ENCODE measurements around the gene POU2F1. TPM values are rescaled to one million over a fixed set of nuclear protein-coding genes. Genes with fewer than 3 reads are reported as not detected.
"Not testable (repeated sequence)": the region's sequence is repeated elsewhere in the genome, so short reads cannot be mapped to it uniquely, and the experiment has no call there.

The POU2F1 gene
- total RNA-seq, 1 donor from 2014 or later = 15.3 TPM

DNA sequence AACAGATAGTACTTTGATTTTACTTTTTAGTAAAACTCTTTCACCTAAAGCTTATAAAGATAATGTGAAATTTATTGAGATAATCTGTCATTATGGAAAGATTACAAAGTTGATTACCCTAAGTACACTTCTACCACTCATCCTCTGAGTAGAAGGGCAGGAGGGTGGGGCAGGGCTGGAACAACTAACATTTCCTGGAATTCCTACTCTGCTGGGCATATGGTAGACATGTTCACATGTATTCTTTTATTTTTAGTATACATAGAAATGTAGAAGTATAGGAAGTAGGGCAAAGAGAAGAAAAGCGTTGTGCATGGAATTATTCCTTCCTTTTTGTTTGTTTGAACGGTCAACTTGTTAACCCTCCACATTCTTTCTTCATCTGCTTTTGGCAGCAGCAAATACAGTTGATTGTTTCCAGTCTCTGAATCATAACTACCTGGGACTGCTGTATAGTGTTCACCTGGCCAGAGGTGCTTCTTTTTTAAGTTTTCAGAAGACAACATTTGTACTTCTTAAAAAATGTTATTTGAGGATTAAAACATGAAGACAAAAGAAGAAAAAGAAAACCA is 85.1 kb downstream of the POU2F1 start:
- no peaks in the 10 kb centered on the region for H3K9me3 Mint-ChIP-seq (ENCODE audit: unreplicated experiment)
- DNase-seq (ENCODE audit: extremely low spot score, unreplicated experiment) = no peak
- no peak overlapping the region for H3K4me3 Mint-ChIP-seq (ENCODE audit: unreplicated experiment)
- peak overlapping the region; percentile 47 for H3K27ac Mint-ChIP-seq (ENCODE audit: unreplicated experiment)
- H3K27me3 Mint-ChIP-seq (ENCODE audit: unreplicated experiment) = no peaks in the 10 kb centered on the region
- H3K36me3 Mint-ChIP-seq (ENCODE audit: unreplicated experiment) = no peaks in the 10 kb centered on the region
- TF ChIP-seq, protein P1, sequence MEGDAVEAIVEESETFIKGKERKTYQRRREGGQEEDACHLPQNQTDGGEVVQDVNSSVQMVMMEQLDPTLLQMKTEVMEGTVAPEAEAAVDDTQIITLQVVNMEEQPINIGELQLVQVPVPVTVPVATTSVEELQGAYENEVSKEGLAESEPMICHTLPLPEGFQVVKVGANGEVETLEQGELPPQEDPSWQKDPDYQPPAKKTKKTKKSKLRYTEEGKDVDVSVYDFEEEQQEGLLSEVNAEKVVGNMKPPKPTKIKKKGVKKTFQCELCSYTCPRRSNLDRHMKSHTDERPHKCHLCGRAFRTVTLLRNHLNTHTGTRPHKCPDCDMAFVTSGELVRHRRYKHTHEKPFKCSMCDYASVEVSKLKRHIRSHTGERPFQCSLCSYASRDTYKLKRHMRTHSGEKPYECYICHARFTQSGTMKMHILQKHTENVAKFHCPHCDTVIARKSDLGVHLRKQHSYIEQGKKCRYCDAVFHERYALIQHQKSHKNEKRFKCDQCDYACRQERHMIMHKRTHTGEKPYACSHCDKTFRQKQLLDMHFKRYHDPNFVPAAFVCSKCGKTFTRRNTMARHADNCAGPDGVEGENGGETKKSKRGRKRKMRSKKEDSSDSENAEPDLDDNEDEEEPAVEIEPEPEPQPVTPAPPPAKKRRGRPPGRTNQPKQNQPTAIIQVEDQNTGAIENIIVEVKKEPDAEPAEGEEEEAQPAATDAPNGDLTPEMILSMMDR (IDR thresholded peaks at IDR 0.05) = no peak
- peaks cover 15% of the 10 kb centered on the region for H3K4me1 Mint-ChIP-seq (ENCODE audit: unreplicated experiment)

DNA sequence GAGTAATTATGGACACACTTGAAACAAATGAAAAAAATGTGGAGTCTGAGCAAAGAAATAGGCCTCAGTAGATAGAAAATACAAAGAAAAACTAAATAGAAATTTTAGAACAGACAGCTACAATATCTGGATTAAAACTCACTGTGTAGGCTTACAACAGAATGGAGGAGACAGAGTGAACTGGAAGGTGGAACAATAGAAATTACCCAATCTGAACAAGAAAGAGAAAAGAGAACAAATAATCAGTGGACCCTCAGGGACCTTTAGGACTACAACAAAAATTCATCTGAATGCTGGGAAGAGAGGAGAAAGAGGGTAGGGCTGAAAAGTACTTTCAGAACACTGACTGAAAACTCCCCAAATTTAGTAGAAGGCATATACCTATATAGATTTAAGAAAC is 90.0 kb downstream of the POU2F1 start:
- Mint-ChIP-seq H3K4me3 (ENCODE audit: unreplicated experiment) (no peak overlapping the region), H3K9me3 (ENCODE audit: unreplicated experiment) (peaks cover 2% of the 10 kb centered on the region), H3K27me3 (ENCODE audit: unreplicated experiment) (no peaks in the 10 kb centered on the region), H3K36me3 (ENCODE audit: unreplicated experiment) (peaks cover 2% of the 10 kb centered on the region), H3K4me1 (ENCODE audit: unreplicated experiment) (peaks cover 9% of the 10 kb centered on the region), H3K27ac (ENCODE audit: unreplicated experiment) (no peak overlapping the region)
- DNase-seq (ENCODE audit: extremely low spot score, unreplicated experiment) = no peak
- TF ChIP-seq, protein P1 (IDR thresholded peaks at IDR 0.05) = no peak

DNA sequence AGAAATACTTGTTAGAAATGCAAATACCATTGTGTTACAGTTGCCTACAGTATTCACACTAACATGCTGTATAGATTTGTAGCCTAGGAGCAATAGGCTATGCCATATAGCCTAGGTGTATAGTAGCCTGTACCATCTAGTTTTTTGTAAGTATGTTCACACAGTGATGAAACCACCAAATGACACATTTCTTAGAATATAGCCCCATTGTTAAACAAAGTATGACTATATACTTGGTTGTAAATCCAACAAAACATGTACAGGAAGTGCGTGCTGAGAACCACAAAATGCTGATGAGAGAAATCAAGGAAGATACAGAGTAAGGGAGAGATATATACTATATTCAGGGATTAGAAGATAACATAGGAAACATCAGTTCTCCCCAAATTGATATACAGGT is 92.2 kb downstream of the POU2F1 start:
- H3K27me3 Mint-ChIP-seq (ENCODE audit: unreplicated experiment) = no peaks in the 10 kb centered on the region
- H3K9me3 Mint-ChIP-seq (ENCODE audit: unreplicated experiment) = peaks cover 17% of the 10 kb centered on the region
- no peak for DNase-seq (ENCODE audit: extremely low spot score, unreplicated experiment)
- no peak overlapping the region for H3K27ac Mint-ChIP-seq (ENCODE audit: unreplicated experiment)
- H3K4me1 Mint-ChIP-seq (ENCODE audit: unreplicated experiment) = no peaks in the 10 kb centered on the region
- TF ChIP-seq, protein P1 (IDR thresholded peaks at IDR 0.05) = no peak
- peaks cover 10% of the 10 kb centered on the region for H3K36me3 Mint-ChIP-seq (ENCODE audit: unreplicated experiment)
- no peak overlapping the region for H3K4me3 Mint-ChIP-seq (ENCODE audit: unreplicated experiment)

DNA sequence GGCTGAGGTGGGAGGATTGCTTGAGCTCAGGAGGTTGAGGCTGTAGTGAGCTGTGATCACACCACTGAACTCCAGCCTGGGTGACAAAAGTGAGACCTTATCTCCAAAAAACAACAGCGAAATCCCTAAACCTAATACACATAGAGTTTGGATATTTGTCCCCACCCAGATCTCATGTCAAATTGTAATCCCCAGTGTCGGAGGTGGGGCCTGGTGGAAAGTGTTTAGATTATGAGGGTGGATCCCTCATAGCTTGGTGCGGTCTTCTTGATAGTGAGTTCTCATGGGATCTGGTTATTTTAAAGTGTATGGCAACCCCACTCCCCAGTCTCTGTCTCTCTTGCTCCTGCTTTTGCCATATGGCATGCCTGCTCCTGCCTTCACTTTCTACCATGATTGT is 94.0 kb downstream of the POU2F1 start:
- no peak overlapping the region for H3K27ac Mint-ChIP-seq (ENCODE audit: unreplicated experiment)
- no peak overlapping the region for H3K4me3 Mint-ChIP-seq (ENCODE audit: unreplicated experiment)
- no peak for DNase-seq (ENCODE audit: extremely low spot score, unreplicated experiment)
- H3K4me1 Mint-ChIP-seq (ENCODE audit: unreplicated experiment) = no peaks in the 10 kb centered on the region
- peaks cover 28% of the 10 kb centered on the region for H3K9me3 Mint-ChIP-seq (ENCODE audit: unreplicated experiment)
- peaks cover 18% of the 10 kb centered on the region for H3K36me3 Mint-ChIP-seq (ENCODE audit: unreplicated experiment)
- TF ChIP-seq, protein P1 (IDR thresholded peaks at IDR 0.05) = no peak
- H3K27me3 Mint-ChIP-seq (ENCODE audit: unreplicated experiment) = no peaks in the 10 kb centered on the region

DNA sequence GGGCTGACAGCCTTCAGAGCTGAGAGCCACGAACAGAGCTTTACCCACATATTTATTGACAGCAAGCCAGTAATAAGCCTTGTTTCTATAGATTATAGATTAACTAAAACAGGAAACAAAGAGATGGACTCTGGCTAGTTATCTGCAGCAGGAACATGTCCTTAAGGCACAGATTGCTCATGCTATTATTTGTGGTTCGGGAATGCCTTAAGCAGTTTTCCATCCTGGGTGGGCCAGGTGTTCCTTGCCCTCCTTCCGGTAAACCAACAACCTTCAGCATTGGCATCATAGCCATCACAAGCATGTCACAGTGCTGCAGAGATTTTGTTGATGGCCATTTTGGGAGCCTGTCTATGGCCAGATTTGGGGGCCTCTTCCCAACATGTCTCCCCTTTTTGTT is 96.8 kb downstream of the POU2F1 start:
- Mint-ChIP-seq H3K4me1 (ENCODE audit: unreplicated experiment) (no peaks in the 10 kb centered on the region), H3K27me3 (ENCODE audit: unreplicated experiment) (no peaks in the 10 kb centered on the region), H3K36me3 (ENCODE audit: unreplicated experiment) (peaks cover 27% of the 10 kb centered on the region), H3K4me3 (ENCODE audit: unreplicated experiment) (no peak overlapping the region), H3K27ac (ENCODE audit: unreplicated experiment) (no peak overlapping the region), H3K9me3 (ENCODE audit: unreplicated experiment) (peaks cover 45% of the 10 kb centered on the region)
- DNase-seq (ENCODE audit: extremely low spot score, unreplicated experiment) = no peak
- TF ChIP-seq, protein P1 (IDR thresholded peaks at IDR 0.05) = no peak

DNA sequence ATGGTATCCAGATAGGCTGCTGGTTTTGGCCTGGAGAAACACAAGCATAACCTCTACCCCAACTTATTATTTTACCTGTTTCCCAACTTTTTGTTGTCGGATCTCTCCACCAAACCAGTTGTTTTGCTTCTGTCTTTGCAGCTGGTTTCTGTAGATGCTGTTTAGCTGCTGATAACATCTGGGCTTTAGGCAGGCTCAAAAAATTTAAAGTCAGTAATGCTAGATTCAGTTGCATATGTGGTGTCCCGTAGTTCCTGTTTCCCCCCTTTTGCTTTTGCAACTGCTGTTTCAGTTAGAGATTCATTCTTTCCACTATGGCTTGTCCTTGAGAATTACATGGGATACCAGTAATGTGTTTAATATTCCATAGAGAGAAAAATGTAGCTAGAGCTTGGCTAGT is 98.5 kb downstream of the POU2F1 start:
- H3K4me3 Mint-ChIP-seq (ENCODE audit: unreplicated experiment); H3K27me3 Mint-ChIP-seq (ENCODE audit: unreplicated experiment); H3K4me1 Mint-ChIP-seq (ENCODE audit: unreplicated experiment); DNase-seq (ENCODE audit: extremely low spot score, unreplicated experiment); H3K27ac Mint-ChIP-seq (ENCODE audit: unreplicated experiment): not testable (repeated sequence)
- peaks cover 38% of the 10 kb centered on the region for H3K36me3 Mint-ChIP-seq (ENCODE audit: unreplicated experiment)
- H3K9me3 Mint-ChIP-seq (ENCODE audit: unreplicated experiment) = peaks cover 51% of the 10 kb centered on the region

Measured in osteocyte (in vitro differentiated cells).